HG03439 (cell line): ENCODE results near the gene FBXO15.

Experiments used
- ATAC-seq: cut with Tn5 transposase; IDR thresholded peaks from one replicate; pipeline ENCODE4 v1.9.1; 2021; ENCODE audit warnings: mild to moderate bottlenecking, moderate library complexity; ENCODE audit not compliant: unreplicated experiment

Gene FBXO15

DNA sequence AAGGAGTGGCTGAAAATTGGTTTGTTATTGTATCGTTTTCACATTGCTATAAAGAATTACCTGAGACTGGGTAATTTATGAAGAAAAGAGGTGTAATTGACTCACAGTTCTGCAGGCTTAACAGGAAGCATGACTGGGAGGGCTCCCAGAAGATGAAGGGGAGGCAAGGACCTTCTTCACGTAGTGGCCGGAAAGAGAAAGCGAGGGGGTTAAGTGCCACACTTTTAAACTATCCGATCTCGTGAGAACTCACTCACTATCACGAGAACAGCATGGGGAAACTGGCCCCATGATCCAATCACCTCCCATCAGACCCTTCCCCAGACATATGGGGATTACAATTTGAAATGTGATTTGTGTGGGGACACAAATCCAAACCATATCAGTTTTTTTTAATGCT, 81.6 kb downstream of the FBXO15 start:
- no peak for ATAC-seq

DNA sequence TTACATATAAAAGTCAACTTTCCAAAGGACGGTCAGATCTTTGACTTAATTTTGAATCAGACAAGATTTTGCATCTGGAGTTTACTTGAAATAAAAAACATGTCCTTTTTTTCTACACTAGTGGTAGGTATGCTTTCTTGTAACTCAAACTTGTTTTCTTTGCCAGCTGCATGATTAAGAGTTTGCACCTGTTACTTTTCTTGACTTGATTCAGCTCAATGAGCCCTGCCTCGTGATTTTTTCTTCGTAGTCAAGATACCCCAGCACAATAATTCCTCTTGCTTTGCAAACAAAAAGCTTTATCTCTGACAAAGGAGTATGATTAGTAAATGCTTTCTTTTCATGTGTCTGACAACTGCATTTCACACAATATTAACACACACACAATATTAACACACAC, 82.3 kb downstream of the FBXO15 start:
- no peak for ATAC-seq

DNA sequence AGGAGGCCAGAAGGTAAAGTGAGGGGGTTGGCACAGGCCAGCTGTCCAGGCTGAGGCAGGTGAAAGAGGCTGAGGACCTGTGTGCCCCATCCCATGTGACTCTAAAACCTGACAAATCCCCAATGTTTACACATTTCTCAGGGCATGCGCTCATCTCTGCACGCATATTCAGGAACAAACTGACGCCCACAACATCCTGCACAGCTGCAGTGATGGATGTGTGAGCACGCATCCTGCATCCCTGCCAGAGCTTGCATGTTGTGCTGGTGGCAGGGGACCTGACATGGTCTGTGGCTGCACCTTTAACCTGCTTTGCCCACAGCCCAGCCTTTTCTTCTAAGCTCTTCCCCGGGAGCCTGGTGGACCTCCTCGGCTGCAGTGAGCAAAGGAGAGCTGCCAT, 83.1 kb downstream of the FBXO15 start:
- ATAC-seq, result no peak

DNA sequence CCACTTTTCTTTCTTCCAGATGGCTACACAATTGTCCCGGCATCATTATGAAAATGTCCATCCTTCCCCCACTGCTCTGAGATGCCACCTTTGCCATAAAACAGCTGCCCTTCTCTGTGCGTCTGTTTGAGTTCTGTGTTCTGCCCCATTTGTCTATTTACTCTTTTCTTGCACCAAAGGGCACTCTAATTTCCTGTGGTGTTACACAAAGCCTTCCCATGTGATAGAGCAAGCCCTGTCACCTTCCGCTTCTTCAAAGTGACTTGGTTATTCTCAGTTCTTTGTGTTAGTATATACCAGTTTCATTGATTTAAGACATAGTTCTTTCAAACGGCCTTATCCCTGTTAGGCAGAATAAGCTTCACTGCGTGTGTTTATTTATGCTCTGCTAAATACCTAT, 84.1 kb downstream of the FBXO15 start:
- ATAC-seq, result no peak

DNA sequence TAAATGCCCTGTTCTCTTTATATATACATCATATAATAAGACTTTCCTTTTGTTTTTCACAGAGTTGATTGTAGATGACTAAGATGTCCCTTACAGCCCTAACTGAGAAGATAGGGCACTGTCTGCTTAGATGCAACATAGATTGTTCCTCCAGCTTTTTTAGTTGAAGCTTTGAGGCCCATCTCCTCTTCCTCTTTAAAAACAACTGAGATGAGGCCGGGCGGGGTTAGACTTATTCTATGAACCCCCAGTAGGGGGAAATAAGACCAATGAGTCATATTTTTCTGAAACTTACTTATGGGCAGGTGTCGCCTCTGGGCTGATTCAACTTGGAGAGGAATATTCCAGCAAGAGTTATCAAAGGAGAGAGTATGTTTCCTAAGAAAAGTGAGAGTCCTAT, 84.6 kb downstream of the FBXO15 start:
- ATAC-seq, result peak; percentile 70

DNA sequence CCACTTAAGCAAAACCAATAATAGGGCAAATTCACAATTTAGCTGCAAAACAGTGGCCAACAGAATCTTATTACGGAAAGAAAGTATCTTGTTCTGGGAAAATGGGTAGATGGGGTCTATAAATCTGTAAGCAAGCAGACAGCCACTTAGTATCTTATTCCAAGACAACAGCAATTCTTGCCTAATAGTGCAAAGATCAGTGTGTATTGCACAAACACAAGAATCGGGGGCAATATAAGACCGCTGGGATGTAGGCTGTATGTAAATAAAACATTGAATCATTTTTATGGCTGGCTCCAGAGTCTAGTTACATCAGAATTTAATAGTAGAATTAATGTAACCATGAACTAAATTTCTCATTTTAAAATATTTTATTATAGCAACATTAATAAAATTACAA, 85.6 kb downstream of the FBXO15 start:
- ATAC-seq, result no peak

DNA sequence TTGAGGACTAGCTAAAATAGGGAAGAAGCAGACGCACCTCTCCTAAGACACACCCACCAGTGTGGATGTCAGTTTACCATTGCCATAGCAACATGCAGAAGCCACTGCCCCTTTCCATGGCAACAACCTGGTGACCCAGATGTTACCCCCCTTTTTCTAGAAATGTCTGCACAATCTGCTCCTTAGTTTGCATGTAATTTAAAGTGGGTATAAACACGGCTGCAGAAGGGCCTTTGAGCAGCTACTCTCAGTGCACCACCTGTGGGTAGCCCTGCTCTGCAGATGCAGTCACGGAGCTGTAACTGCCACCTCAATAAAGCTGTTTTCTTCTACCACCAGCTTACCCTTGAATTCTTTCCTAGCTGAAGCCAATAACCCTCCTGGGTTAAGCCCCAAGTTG, 87.1 kb downstream of the FBXO15 start:
- no peak for ATAC-seq

DNA sequence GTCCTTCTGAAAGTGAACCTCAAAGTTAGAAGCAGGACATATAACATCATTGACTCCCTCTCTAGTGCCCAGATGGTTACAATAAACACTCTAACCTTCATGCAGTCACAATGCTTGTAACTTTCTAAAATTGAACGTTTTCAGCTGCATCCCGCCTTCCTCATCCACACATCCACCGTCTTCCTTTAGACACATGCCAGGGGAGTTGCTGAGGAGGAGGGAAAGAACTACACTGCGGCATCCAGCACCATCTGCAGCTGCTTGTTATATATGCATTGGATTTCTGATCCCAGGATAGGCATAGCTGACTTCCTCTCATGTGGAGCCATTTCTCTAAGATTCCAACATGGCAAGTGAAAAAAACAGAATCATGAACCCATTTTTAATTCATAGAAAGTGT, 96.8 kb downstream of the FBXO15 start:
- ATAC-seq, result no peak

DNA sequence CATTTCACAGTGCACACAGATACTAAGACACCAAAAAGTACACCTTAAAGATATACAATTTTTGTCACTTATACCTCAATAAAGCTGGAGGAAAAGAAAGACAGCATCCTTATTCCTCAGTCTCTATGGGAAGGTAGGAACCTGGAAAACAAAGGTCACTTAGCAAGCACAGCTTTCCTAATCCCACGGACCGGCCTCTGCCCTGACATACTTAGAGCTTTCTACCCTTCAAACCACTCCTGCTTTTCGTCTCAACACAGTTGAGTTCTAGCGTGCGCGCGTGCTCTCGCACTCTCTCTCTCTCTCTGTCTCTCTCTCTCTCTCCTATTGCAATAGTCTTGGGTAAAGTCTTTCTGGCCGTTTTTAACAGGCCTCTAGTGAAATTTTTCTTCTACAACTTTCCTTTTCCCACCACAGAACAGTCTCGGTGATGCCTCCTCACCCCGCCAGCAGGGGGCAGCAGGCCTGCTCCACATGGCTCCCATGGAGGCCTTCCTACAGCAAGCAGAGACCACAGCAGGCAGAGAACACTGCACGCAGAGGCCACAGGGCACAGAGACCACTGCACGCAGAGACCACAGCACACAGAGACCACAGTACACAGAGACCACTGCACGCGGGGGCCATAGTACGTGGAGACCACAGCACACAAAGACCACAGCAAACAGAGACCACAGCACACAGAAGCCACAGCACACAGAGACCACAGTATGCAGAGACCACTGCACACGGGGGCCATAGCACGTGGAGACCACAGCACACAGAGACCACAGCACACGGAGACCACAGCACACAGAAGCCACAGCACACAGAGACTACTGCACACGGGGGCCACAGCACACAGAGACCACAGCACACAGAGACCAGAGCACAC, 106.9 kb downstream of the FBXO15 start:
- peak; percentile 76 for ATAC-seq

DNA sequence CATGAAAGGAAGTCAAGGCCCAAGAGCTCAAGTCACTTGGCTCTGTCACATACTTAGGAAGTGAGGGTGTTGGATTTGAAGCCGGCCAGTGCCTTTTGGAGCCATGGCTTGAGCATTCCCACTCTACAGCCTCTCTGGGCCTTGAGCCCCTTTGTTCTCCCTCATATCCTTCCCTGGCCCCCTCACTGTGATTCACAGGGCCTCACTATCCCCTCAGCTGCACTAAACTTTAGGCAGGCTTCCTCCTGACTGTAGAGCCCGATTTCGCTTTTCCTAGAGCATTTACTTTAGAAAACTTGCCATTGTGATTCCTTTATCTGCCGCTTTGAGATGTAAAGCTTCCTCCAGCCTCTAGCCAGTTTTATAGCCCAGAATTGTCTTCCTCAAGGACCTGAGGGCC, 107.6 kb downstream of the FBXO15 start:
- ATAC-seq, result no peak

DNA sequence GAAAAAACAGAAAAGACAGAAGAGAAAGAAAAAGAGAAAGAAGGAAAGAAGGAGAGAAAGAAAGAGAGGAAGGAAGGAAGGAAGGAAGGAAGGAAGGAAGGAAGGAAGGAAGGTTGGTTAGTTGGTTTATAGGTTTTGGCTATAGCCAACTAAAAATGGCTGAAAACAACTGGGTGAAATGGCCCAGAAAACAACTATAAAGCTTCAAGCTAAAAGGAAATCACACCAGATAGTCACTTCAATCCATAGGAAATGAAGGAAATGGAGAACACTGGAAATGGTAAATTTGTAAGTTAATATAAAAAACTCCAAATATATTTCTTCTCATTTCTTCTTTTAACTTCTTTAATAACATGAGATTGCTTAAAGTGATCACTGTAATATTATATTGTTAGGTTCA, 118.5 kb downstream of the FBXO15 start:
- ATAC-seq, result no peak
